SK-N-SH treated with all-trans-retinoic acid at 6 μM for 48 hours (cell line): ENCODE measurements around the gene GRIK2.

Experiments
- BACH2 ChIP-seq: fragments of 250-450 bp; sonication (Bioruptor Pico); IDR thresholded peaks from 2 replicates; pipeline ENCODE4 v1.9.0; 2021; ENCODE audit warnings: mild to moderate bottlenecking, borderline replicate concordance
- TCF4 ChIP-seq: fragments of 250-450 bp; sonication (Bioruptor Pico); IDR thresholded peaks from 2 replicates; pipeline ENCODE4 v1.8.0; 2021; ENCODE audit warnings: mild to moderate bottlenecking, moderate library complexity, borderline replicate concordance
- TOX ChIP-seq: fragments of 250-450 bp; sonication (Bioruptor Pico); IDR thresholded peaks from 2 replicates; pipeline ENCODE4 v1.8.0; 2021; ENCODE audit warnings: mild to moderate bottlenecking, moderate library complexity, borderline replicate concordance
- ZFP3 ChIP-seq: fragments of 250-450 bp; sonication (Bioruptor Pico); IDR thresholded peaks from 2 replicates; pipeline ENCODE4 v1.5.0; 2020; ENCODE audit warnings: mild to moderate bottlenecking, moderate library complexity
- TF ChIP-seq, protein P1 (sequence below): fragments of 250-450 bp; sonication (Bioruptor Pico); IDR thresholded peaks from 2 replicates; pipeline ENCODE4 v1.8.0; 2020; ENCODE audit warnings: mild to moderate bottlenecking, moderate library complexity, borderline replicate concordance

- TF ChIP-seq, protein P1, sequence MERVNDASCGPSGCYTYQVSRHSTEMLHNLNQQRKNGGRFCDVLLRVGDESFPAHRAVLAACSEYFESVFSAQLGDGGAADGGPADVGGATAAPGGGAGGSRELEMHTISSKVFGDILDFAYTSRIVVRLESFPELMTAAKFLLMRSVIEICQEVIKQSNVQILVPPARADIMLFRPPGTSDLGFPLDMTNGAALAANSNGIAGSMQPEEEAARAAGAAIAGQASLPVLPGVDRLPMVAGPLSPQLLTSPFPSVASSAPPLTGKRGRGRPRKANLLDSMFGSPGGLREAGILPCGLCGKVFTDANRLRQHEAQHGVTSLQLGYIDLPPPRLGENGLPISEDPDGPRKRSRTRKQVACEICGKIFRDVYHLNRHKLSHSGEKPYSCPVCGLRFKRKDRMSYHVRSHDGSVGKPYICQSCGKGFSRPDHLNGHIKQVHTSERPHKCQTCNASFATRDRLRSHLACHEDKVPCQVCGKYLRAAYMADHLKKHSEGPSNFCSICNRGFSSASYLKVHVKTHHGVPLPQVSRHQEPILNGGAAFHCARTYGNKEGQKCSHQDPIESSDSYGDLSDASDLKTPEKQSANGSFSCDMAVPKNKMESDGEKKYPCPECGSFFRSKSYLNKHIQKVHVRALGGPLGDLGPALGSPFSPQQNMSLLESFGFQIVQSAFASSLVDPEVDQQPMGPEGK (CRISPR knock-in tag): no peak
- no peak for TF ChIP-seq TOX (CRISPR knock-in tag)
- TF ChIP-seq ZFP3: no peak
- no peak for TF ChIP-seq TCF4 (CRISPR knock-in tag)
- TF ChIP-seq BACH2 (CRISPR knock-in tag): no peak
Observed at GRCh38 chr6:101741474-101742171, 348.1 kb downstream of the GRIK2 start.
